Activated B cell treated with CpG ODN at 0.5 μM for 24 hours (primary cell): ENCODE measurements around the gene M1AP. TPM values are rescaled to one million over a fixed set of nuclear protein-coding genes. Genes with fewer than 3 reads are reported as not detected.

Experiments used
- ATAC-seq: fragments of 200-7000 bp; cut with Tn5 transposase; one replicate; pipeline ENCODE4 v1.10.0; 2021; ENCODE audit warnings: low read depth, mild to moderate bottlenecking, moderate library complexity
- CTCF ChIA-PET: fragments of 350-600 bp; sonication (Branson Sonifier 250); formaldehyde crosslinking; loops from one replicate; lab custom pipeline; 2021; ENCODE audit warnings: antibody characterized with exemption; lab: Charles Lee
- POLR2A ChIA-PET: fragments of 350-600 bp; sonication (Branson Sonifier 250); formaldehyde crosslinking; loops from one replicate; lab custom pipeline; 2021; ENCODE audit warnings: antibody characterized with exemption; lab: Charles Lee
- DNase-seq: peaks from one replicate; pipeline ENCODE4 v3.0.0; 2022
- H3K27ac Mint-ChIP-seq: one replicate; pipeline ENCODE4 v1.8.0; 2020; ENCODE audit warnings: mixed read lengths
- H3K27me3 Mint-ChIP-seq: one replicate; pipeline ENCODE4 v1.8.0; 2021; ENCODE audit warnings: mixed read lengths
- H3K36me3 Mint-ChIP-seq: one replicate; pipeline ENCODE4 v1.8.0; 2021; ENCODE audit warnings: low read depth, mixed read lengths
- H3K4me1 Mint-ChIP-seq: one replicate; pipeline ENCODE4 v1.8.0; 2021; ENCODE audit warnings: mixed read lengths
- H3K4me3 Mint-ChIP-seq: one replicate; pipeline ENCODE4 v1.8.0; 2020; ENCODE audit warnings: mild to moderate bottlenecking, mixed read lengths
- H3K9me3 Mint-ChIP-seq: one replicate; pipeline ENCODE4 v1.8.0; 2020; ENCODE audit warnings: mixed read lengths
- CTCF ChIP-seq: fragments of 200-600 bp; IDR thresholded peaks from one replicate; pipeline ENCODE4 v1.8.0; 2022; ENCODE audit warnings: antibody characterized with exemption, mild to moderate bottlenecking
- intact Hi-C: fragments of 100-400 bp; cut with micrococcal nuclease; formaldehyde crosslinking; loops from one replicate; pipeline ENCODE4 v1.15.1; 2024
- total RNA-seq: library from RNA; stranded (reverse); gene quantifications from 2 replicates; pipeline ENCODE4 v1.2.3, GENCODE V29; 2022

Gene M1AP
- total RNA-seq, 1 donor from 2014 or later, result not detected

GRCh38 chr2:74548900-74549826, 99.0 kb downstream of the M1AP start:
- peak; percentile 50 for ATAC-seq
- POLR2A ChIA-PET, result interaction anchor here (0.6 to 1.4 kb wide), 3 partner anchors 18 to 84 kb away, joined by 3 to 5 read pairs (median 5); partner anchors contain the start of genes AUP1 and HTRA2
- no peak for TF ChIP-seq CTCF
- no peak for DNase-seq
- H3K27me3 Mint-ChIP-seq, result peaks cover 19% of the 10 kb centered on the region
- H3K27ac Mint-ChIP-seq, result no peak overlapping the region
- peaks cover 27% of the 10 kb centered on the region for H3K4me1 Mint-ChIP-seq
- H3K36me3 Mint-ChIP-seq, result no peaks in the 10 kb centered on the region
- CTCF ChIA-PET, result no interaction called here
- H3K9me3 Mint-ChIP-seq, result no peaks in the 10 kb centered on the region
- intact Hi-C loops, result no loop called here
- peak overlapping the region; percentile 80 for H3K4me3 Mint-ChIP-seq

DNA sequence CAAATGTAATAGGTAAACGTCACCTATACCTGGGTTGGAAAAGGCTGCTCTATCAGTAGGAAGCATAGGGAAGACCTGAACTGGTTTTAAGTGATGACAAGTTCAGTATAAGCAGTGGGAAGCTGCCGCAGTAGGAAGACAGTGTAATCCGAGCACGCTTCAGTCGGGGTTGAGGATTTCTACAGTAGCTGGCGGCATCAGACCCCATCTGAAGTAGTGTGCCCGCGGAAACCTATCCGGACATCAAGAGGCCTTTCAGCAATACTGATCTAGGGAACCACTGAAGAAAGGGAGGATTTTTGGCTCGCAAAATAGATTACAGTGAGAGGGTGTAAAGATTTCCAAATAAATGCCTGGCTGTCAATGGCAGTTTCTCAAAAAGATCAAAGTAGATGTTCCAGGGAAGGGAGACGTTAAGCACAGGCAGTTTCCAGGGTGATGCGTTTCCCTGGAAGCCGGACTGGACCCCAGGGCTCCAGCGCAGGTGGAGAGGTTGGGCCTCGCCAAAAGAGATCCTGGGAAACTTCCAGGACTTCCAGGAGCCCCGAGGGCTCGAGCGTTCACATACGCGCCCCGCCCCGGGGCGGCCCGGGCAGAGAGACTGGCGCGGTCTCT, 99.7 kb downstream of the M1AP start:
- Mint-ChIP-seq H3K9me3 (no peaks in the 10 kb centered on the region), H3K27ac (no peak overlapping the region), H3K4me3 (peak overlapping the region; percentile 75), H3K27me3 (peaks cover 19% of the 10 kb centered on the region), H3K36me3 (no peaks in the 10 kb centered on the region), H3K4me1 (peaks cover 24% of the 10 kb centered on the region)
- ATAC-seq, result no peak
- no peak for TF ChIP-seq CTCF
- ChIA-PET POLR2A (interaction anchor here (1.4 kb wide), 1 partner anchor 18 kb away, joined by 5 read pairs; the partner anchor contains the start of genes AUP1 and HTRA2), CTCF (no interaction called here)
- no peak for DNase-seq
- intact Hi-C loops, result no loop called here

GRCh38 chr2:74546004-74546403, 102.1 kb downstream of the M1AP start:
- H3K9me3 Mint-ChIP-seq, result no peaks in the 10 kb centered on the region
- peaks cover 13% of the 10 kb centered on the region for H3K4me1 Mint-ChIP-seq
- CTCF ChIA-PET, result interaction anchor here (1.4 to 2.4 kb wide), 3 partner anchors 39 to 50 kb away, joined by 3 to 8 read pairs (median 5); partner anchors contain the start of gene PCGF1
- intact Hi-C loops, result no loop called here
- DNase-seq, result no peak
- ATAC-seq, result no peak
- no peak overlapping the region for H3K27ac Mint-ChIP-seq
- no peak for TF ChIP-seq CTCF
- peaks cover 19% of the 10 kb centered on the region for H3K27me3 Mint-ChIP-seq
- POLR2A ChIA-PET, result no interaction called here
- H3K4me3 Mint-ChIP-seq, result no peak overlapping the region
- H3K36me3 Mint-ChIP-seq, result no peaks in the 10 kb centered on the region

GRCh38 chr2:74544634-74545033, 103.5 kb downstream of the M1AP start:
- DNase-seq (no peak), ATAC-seq (no peak)
- no peak for TF ChIP-seq CTCF
- Mint-ChIP-seq H3K4me1 (peaks cover 19% of the 10 kb centered on the region), H3K9me3 (no peaks in the 10 kb centered on the region), H3K27ac (no peak overlapping the region), H3K4me3 (no peak overlapping the region), H3K27me3 (peaks cover 14% of the 10 kb centered on the region), H3K36me3 (no peaks in the 10 kb centered on the region)
- intact Hi-C loops, result loop anchor here (1.0 kb wide), 1 partner anchor 61 kb away; the partner anchor contains the start of gene TTC31
- ChIA-PET POLR2A (interaction anchor here (0.8 to 1.1 kb wide), 3 partner anchors 13 to 62 kb away, joined by 3 to 4 read pairs (median 3); partner anchors contain the start of genes CCDC142 and TTC31), CTCF (interaction anchor here (1.1 to 2.7 kb wide), 9 partner anchors 15 to 62 kb away, joined by 3 to 14 read pairs (median 5); partner anchors contain the start of genes CCDC142, PCGF1 and TTC31)
